ENCODE results near the gene MKLN1.

Gene MKLN1

GRCh38 chr7:131355917-131356777 lies 28.5 kb downstream of the MKLN1 start:
- no peak for DNase-seq

GRCh38 chr7:131357282-131357880 lies 29.7 kb downstream of the MKLN1 start:
- DNase-seq: no peak

GRCh38 chr7:131358636-131359035 lies 31.0 kb downstream of the MKLN1 start:
- DNase-seq: no peak

- no peak for DNase-seq
Measured at GRCh38 chr7:131359136-131359776, 31.6 kb downstream of the MKLN1 start.

- no peak for DNase-seq
Measured at GRCh38 chr7:131363719-131364118, 36.0 kb downstream of the MKLN1 start.

GRCh38 chr7:131364767-131365344 lies 37.2 kb downstream of the MKLN1 start:
- DNase-seq: no peak

- DNase-seq: no peak
Measured at GRCh38 chr7:131365838-131366237, 38.2 kb downstream of the MKLN1 start.

- DNase-seq: no peak
Measured at GRCh38 chr7:131369354-131369753, 41.7 kb downstream of the MKLN1 start.

- no peak for DNase-seq
Measured at GRCh38 chr7:131370523-131370968, 42.9 kb downstream of the MKLN1 start.

GRCh38 chr7:131371411-131371810 lies 43.7 kb downstream of the MKLN1 start:
- DNase-seq: no peak

GRCh38 chr7:131372554-131372953 lies 44.9 kb downstream of the MKLN1 start:
- no peak for DNase-seq

- DNase-seq: no peak
Measured at GRCh38 chr7:131374821-131375220, 47.1 kb downstream of the MKLN1 start.

- no peak for DNase-seq
Measured at GRCh38 chr7:131381069-131381838, 53.6 kb downstream of the MKLN1 start.

- DNase-seq: no peak
Measured at GRCh38 chr7:131383417-131384285, 56.0 kb downstream of the MKLN1 start.

GRCh38 chr7:131384286-131384635 lies 56.6 kb downstream of the MKLN1 start:
- no peak for DNase-seq

- no peak for DNase-seq
Measured at GRCh38 chr7:131385039-131385605, 57.4 kb downstream of the MKLN1 start.

- no peak for DNase-seq
Measured at GRCh38 chr7:131388126-131388525, 60.5 kb downstream of the MKLN1 start.

- no peak for DNase-seq
Measured at GRCh38 chr7:131390275-131390674, 62.6 kb downstream of the MKLN1 start.

GRCh38 chr7:131391145-131391544 lies 63.5 kb downstream of the MKLN1 start:
- no peak for DNase-seq

- DNase-seq: no peak
Measured at GRCh38 chr7:131400681-131401176, 73.1 kb downstream of the MKLN1 start.

- no peak for DNase-seq
Measured at GRCh38 chr7:131401194-131401593, 73.5 kb downstream of the MKLN1 start.

Measured in NCI-H510A (cell line).